Stimulated activated CD4-positive, alpha-beta T cell treated with anti-CD3 and anti-CD28 coated beads, Interleukin-2, amount 100 ng/mL, for 48 hours (primary cell): Measurements from ENCODE around the gene NOL6.
"Not testable (repeated sequence)": the region's sequence is repeated elsewhere in the genome, so short reads cannot be mapped to it uniquely, and the experiment has no call there.

Source experiments
- DNase-seq, 2 donors: peaks; one replicate each; pipeline ENCODE4 v3.0.0-alpha.2; 2020

Gene NOL6

DNA sequence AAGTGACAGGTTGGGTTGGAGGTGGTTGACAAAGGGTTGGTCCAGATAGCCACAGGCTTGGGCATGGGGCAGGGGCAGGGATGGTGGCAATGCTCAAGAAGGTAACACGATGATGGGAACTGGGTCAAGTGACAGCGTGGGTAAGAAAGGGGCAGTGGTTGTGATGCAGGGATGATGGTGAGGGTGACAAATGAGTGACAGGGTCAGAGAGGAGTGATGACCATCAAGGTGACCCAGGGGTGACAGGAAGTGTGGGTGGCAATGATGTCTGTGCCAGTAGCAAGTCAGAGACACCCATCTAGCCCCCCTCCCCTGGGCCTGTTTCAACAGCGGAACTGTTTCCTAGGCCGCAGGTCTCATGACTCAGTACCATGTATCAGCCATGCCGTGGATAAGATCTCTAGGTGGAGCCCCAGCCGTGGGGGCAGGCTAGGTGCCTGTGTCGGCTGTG is 46.9 kb downstream of the NOL6 start:
- no peak for DNase-seq

DNA sequence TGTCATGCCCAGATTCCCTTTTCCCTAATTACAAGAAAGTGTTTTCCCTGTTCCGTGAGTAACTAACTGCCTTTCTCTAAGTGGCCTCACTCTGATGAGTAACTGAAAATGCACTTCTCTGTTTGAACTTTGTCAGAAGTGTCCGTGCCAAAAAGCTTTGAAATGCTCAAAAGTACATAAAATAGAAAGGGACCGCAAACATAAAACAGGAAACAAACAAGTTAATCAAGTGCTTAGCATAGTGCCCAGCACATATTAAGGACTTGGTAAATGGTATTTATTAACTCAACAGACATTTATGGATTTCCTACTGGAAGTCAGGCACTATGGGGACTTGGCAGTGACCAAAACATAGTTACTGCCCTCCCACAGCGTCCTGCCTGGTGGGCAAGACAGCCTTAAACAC is 48.6 kb downstream of the NOL6 start:
- DNase-seq = no peak

DNA sequence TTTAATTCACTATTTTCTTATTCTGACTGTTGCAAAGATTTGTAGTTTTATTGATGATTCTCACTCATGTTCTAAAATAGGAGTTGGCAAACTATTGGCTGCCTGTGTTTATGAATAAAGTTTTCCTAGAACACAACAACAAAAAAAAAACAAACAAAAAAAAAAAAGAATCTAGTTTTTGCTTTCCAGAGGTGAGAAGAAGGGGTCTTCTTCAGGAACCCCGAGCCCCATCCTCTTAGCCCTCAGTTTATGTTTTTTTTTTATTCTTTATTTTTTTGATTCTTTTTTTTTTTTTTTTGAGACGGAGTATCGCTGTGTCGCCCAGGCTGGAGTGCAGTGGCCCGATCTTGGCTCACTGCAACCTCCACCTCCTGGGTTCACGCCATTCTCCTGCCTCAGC is 49.2 kb downstream of the NOL6 start:
- not testable (repeated sequence) for DNase-seq

DNA sequence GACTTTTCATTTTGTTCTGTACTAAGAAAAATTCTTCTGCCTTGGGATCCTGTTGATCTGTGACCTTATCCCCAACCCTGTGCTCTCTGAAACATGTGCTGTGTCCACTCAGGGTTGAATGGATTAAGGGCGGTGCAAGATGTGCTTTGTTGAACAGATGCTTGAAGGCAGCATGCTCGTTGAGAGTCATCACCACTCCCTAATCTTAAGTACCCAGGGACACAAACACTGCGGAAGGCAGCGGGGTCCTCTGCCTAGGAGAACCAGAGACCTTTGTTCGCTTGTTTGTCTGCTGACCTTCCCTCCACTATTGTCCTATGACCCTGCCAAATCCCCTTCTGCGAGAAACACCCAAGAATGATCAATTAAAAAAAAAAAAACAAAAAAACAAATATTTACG is 49.7 kb downstream of the NOL6 start:
- not testable (repeated sequence) for DNase-seq

DNA sequence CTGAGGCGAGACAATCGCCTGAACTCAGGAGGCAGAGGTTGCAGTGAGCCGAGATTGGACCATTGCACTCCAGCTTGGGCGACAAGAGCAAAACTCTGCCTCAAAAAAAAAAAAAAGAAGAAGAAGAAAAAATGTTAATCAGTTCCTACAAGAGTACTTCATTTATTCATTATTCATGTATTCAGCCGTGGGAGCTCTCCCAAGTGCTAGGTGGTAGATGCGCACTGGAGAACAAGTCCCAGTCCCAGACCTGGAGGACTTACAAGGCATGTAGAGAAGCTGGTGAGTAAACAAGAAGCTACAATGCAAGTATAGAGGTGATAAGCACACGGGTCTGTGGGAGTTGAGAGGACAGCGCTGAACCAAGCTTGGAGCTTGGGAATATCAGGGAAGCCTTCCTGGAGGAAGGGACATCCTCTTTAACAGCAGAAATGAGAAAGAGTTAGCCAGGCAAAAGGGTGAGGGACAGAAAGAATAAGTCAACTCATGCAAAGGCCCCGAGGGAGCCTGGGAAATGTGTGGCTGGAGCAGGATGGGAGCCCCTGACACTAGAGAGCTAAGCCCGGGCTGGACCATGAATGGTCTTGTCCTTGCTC is 53.9 kb downstream of the NOL6 start:
- no peak for DNase-seq

DNA sequence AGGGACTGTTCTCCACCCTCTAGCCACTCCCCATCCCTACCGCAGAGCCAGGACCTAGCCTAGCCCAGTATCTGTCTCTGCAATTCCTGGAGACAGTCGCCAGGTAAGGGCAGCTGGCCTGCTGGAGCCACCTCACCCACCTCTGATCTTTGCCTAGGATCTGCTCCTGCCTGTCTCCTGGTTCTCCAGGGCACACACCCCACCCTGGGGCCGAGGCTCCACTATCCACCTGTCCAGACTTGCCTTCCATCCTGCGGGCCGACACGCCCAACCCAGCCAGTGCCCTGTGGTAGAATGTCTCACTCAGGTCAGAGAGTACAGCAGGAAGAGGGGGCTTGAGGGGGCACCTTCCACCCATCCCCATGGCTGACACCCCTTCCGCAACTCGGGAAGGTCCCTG is 55.6 kb downstream of the NOL6 start:
- no peak for DNase-seq

DNA sequence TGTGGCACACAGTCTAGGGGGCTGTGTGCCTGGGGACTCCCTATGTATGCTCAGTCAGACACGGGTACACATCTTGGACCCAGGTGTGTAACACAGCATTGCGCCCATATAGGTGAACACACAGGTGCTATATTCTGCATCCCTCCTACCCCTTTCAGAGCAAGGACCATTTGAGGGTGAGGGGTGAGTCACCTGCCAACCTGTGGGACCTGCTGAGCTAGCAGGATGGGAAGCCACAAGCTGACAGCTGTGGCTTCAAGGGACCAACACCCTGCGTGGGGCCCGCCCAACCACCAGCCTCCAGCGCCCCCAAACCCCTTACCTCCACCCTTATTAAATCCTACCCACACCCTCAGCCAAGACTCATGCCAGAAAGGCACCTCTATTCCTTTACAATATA is 56.7 kb downstream of the NOL6 start:
- no peak for DNase-seq

DNA sequence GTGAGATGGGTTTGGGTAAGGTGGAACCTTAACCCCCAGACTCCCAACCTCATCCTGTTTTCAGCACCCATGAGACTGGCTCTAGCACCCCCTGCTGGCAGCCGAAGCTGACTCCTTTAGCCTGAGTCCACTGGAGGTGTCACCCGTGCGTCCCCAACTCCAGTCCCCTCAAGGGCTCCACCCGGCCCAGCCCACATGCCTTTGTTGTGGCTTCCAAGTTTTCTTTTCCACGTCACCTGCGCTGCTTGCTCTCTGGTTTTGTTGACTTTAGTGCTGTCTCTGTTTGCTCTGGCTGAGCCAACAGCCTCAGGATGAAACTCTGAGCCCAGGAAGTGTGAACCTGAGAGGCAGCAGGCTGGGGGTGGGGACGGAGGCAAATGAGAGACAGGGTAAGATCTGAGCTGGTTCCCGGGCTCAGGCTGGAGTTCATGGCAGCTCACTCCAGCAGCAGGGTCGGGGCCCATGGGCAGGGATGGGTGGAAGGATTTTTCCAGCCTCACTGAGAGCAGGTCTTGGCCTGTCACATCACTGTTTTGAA is 58.2 kb downstream of the NOL6 start:
- peak; percentile 95 to 96 for DNase-seq

DNA sequence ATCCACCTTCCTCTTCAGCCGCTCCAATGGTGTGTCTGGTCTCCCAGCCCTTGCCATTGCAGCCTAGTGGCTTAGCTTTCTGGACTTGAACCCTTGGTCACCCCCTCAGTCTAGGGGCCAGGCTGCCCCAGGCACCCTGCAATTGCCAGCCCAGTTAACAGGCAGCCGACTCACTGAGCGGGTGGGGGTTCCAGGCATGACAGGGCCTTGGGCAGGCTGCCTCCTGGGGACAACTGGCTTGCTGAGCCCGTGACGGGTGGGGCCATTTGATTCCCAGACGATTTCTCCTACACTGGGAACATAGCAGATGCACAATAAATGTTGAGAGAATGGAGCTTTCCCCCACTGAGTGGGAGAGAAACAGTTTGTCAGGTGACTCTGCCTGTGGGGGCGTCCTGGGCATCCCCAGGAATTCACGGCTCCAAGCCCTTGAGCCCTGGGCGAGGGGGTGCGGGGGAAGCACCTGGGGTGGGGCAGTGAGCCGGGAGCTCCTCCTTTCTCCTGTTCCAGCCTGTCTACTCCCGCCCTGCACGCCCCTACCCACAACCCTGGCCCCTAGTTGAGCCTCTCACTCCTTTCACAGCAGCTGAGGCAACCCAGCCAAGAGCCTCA is 58.7 kb downstream of the NOL6 start:
- no peak for DNase-seq

DNA sequence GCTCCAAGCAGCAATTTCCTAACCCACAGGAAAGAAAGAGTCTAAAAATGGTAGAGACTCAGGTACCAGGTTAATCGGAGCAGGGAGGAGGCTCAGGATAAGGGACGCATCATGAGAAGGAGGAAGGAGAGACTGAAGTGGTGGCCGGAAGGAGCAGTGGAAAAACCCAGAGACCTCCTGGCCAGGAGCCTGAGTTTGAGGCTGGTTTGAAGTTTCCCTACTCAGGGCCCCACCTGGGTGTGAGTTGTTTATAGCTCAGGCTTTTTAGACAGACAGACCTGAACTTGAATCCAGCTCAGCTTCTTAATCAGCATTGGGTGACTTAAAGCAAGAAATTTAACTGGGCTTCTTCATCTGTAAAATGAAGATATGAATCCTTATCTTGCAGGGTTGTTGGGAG is 59.5 kb downstream of the NOL6 start:
- no peak for DNase-seq
